Smooth muscle cell (in vitro differentiated cells): Measurements from ENCODE around the gene ALDH1A2. TPM values are rescaled to one million over a fixed set of nuclear protein-coding genes. Genes with fewer than 3 reads are reported as not detected.

ENCODE experiments used
- DNase-seq: peaks from one replicate; lab custom pipeline; 2025; ENCODE audit not compliant: unreplicated experiment; lab: John Stamatoyannopoulos, UW
- H2AFZ ChIP-seq: fragments of 200-600 bp; sonication (generic); 2 replicates; pipeline ENCODE4 v1.6.0; 2016; ENCODE audit warnings: antibody characterized with exemption, low read depth, mild to moderate bottlenecking
- H3F3A ChIP-seq: fragments of 200-600 bp; sonication (generic); 2 replicates; pipeline ENCODE4 v1.6.0; 2017; ENCODE audit warnings: antibody characterized with exemption, low read depth
- H3K27ac ChIP-seq: fragments of 200-600 bp; sonication (generic); 2 replicates; pipeline ENCODE4 v1.5.1; 2016; ENCODE audit warnings: low read depth, mild to moderate bottlenecking
- H3K27me3 ChIP-seq: fragments of 200-600 bp; sonication (generic); 2 replicates; pipeline ENCODE4 v1.6.1; 2016; ENCODE audit warnings: low read depth, mild to moderate bottlenecking
- H3K36me3 ChIP-seq: fragments of 200-600 bp; sonication (generic); 2 replicates; pipeline ENCODE4 v1.5.1; 2016; ENCODE audit warnings: low read depth
- H3K4me1 ChIP-seq: fragments of 200-600 bp; sonication (generic); 2 replicates; pipeline ENCODE4 v1.5.1; 2016; ENCODE audit warnings: low read depth
- H3K4me2 ChIP-seq: fragments of 200-600 bp; sonication (generic); 2 replicates; pipeline ENCODE4 v1.6.0; 2016; ENCODE audit warnings: mild to moderate bottlenecking
- H3K4me3 ChIP-seq: fragments of 200-600 bp; sonication (generic); 2 replicates; pipeline ENCODE4 v1.5.1; 2016; ENCODE audit warnings: mild to moderate bottlenecking
- H3K79me2 ChIP-seq: fragments of 200-600 bp; sonication (generic); 2 replicates; pipeline ENCODE4 v1.6.0; 2016; ENCODE audit warnings: low read depth, mild to moderate bottlenecking
- H3K9ac ChIP-seq: fragments of 200-600 bp; sonication (generic); 2 replicates; pipeline ENCODE4 v1.6.0; 2016; ENCODE audit warnings: low read depth
- H3K9me3 ChIP-seq: fragments of 200-600 bp; sonication (generic); replicated peaks from 2 replicates; pipeline ENCODE4 v1.5.1; 2016; ENCODE audit warnings: low read depth
- H4K20me1 ChIP-seq: fragments of 200-600 bp; sonication (generic); 2 replicates; pipeline ENCODE4 v1.6.0; 2016; ENCODE audit warnings: low read depth
- WGBS: methylation state at CpG from one replicate; pipeline ENCODE4 v1.1.7; 2016; ENCODE audit warnings: low lambda C conversion rate; 5-methylcytosine and 5-hydroxymethylcytosine counted together
- polyA plus RNA-seq: library from polyadenylated mRNA; unstranded; fragments of >200 nt; fragmentation: Nextera tagmentation; extraction: Ambion mirVana; gene quantifications from 2 replicates; pipeline ENCODE4 v1.2.1, GENCODE V29; 2016
- total RNA-seq: library from RNA; depleted of rRNA; stranded (reverse); fragments of >200 nt; gene quantifications from 2 replicates; pipeline ENCODE4 v1.2.3, GENCODE V29; 2014
- TF ChIP-seq, protein P1 (sequence below): fragments of 200-600 bp; sonication (generic); IDR thresholded peaks from 2 replicates; pipeline ENCODE4 v1.5.1; 2017; ENCODE audit warnings: borderline replicate concordance, mild to moderate bottlenecking, antibody characterized with exemption; ENCODE audit not compliant: insufficient read depth, poor library complexity, severe bottlenecking

ALDH1A2 gene
- total and polyA plus RNA-seq, 2 experiments from 2014 or later, result 0.49 to 2.9 TPM

DNA sequence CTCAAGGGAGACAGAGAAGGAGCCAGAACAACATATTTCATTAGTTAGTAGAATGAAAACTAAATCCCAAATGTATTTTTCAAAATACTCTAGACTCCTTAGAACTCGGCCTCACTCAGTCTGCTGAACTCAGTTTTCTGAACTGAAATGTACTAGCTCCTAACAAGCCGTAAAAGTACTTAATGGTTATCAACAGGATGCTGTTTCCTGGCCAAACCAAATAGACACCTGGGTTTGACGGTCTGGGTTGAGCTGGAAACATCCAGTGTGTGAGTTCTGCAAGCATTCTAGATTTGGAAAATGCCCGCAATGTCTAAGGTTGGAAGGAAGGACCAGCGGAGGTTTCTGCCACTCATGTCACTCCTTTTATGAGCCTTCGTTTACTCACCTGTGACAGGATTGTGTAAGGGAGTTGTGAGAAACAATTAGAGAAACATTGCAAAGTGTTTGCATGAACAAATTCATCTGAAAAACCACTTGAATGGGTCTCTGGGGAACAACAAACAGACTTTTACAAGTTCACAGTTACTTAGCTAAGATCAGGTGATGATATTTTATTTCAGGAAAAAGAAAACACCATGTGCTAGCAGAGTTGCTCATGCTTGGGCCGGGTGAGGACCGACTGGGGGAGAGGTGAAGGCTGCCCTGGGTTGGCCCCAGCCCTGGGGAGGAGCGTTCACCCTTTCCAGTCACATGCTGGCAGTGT is 151.0 kb downstream of the ALDH1A2 start:
- Histone ChIP-seq H3K79me2 (no peaks in the 10 kb centered on the region), H3K4me3 (no peak overlapping the region), H3K36me3 (no peaks in the 10 kb centered on the region), H3K27ac (no peak overlapping the region), H3K9ac (no peak overlapping the region), H3K4me2 (no peak overlapping the region), H4K20me1 (no peaks in the 10 kb centered on the region), H2AFZ (no peak overlapping the region), H3K4me1 (no peaks in the 10 kb centered on the region), H3F3A (no peaks in the 10 kb centered on the region), H3K9me3 (no peaks in the 10 kb centered on the region), H3K27me3 (no peaks in the 10 kb centered on the region)
- WGBS, result 94% methylated on average over 9 of the region's 9 CpGs
- no peak for DNase-seq
- TF ChIP-seq, protein P1, sequence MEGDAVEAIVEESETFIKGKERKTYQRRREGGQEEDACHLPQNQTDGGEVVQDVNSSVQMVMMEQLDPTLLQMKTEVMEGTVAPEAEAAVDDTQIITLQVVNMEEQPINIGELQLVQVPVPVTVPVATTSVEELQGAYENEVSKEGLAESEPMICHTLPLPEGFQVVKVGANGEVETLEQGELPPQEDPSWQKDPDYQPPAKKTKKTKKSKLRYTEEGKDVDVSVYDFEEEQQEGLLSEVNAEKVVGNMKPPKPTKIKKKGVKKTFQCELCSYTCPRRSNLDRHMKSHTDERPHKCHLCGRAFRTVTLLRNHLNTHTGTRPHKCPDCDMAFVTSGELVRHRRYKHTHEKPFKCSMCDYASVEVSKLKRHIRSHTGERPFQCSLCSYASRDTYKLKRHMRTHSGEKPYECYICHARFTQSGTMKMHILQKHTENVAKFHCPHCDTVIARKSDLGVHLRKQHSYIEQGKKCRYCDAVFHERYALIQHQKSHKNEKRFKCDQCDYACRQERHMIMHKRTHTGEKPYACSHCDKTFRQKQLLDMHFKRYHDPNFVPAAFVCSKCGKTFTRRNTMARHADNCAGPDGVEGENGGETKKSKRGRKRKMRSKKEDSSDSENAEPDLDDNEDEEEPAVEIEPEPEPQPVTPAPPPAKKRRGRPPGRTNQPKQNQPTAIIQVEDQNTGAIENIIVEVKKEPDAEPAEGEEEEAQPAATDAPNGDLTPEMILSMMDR, result no peak

- Histone ChIP-seq H3K27ac (no peak overlapping the region), H3F3A (no peaks in the 10 kb centered on the region), H3K36me3 (no peaks in the 10 kb centered on the region), H4K20me1 (no peaks in the 10 kb centered on the region), H3K27me3 (no peaks in the 10 kb centered on the region), H3K4me3 (no peak overlapping the region), H3K9ac (no peak overlapping the region), H3K9me3 (no peaks in the 10 kb centered on the region), H3K4me2 (no peak overlapping the region), H3K79me2 (no peaks in the 10 kb centered on the region), H3K4me1 (no peaks in the 10 kb centered on the region), H2AFZ (no peak overlapping the region)
- TF ChIP-seq, protein P1, result no peak
- no peak for DNase-seq
- WGBS, result 17% methylated on average over 1 of the region's 1 CpG
Observed at GRCh38 chr15:57911247-57911646, 154.3 kb downstream of the ALDH1A2 start.

GRCh38 chr15:57910672-57911071 is 154.8 kb downstream of the ALDH1A2 start:
- H4K20me1 ChIP-seq, result no peaks in the 10 kb centered on the region
- H3K4me1 ChIP-seq, result no peaks in the 10 kb centered on the region
- H3K27ac ChIP-seq, result no peak overlapping the region
- no peak overlapping the region for H3K9ac ChIP-seq
- H3F3A ChIP-seq, result no peaks in the 10 kb centered on the region
- TF ChIP-seq, protein P1, result no peak
- no peak overlapping the region for H3K4me3 ChIP-seq
- 99% methylated on average over 3 of the region's 3 CpGs for WGBS
- H2AFZ ChIP-seq, result no peak overlapping the region
- H3K27me3 ChIP-seq, result no peaks in the 10 kb centered on the region
- no peaks in the 10 kb centered on the region for H3K9me3 ChIP-seq
- H3K4me2 ChIP-seq, result no peak overlapping the region
- no peak for DNase-seq
- H3K79me2 ChIP-seq, result no peaks in the 10 kb centered on the region
- H3K36me3 ChIP-seq, result no peaks in the 10 kb centered on the region

DNA sequence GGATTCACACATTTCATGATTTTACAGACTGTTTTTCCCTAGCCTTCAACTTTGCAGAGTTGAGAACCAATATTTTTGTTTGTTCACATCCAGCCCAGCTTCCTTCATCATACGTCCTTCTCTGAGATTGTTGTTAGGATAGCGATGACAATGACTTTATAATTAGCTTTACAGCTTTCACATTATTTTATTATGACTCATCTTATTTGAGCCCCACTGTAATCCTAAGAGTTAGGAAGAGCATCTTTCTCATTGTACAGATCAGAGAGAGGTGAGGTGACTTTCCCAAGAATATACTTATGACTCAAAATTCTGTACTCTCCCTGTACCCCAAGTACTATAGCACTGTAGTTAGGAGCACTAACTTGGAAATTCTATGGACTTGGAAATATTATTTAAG is 156.1 kb downstream of the ALDH1A2 start:
- WGBS, result 73% methylated on average over 2 of the region's 2 CpGs
- TF ChIP-seq, protein P1, result no peak
- Histone ChIP-seq H3K4me1 (no peaks in the 10 kb centered on the region), H3K79me2 (no peaks in the 10 kb centered on the region), H3K4me2 (no peak overlapping the region), H3K36me3 (no peaks in the 10 kb centered on the region), H2AFZ (no peak overlapping the region), H3K9me3 (no peaks in the 10 kb centered on the region), H3K4me3 (no peak overlapping the region), H3K27ac (no peak overlapping the region), H3F3A (no peaks in the 10 kb centered on the region), H3K27me3 (no peaks in the 10 kb centered on the region), H3K9ac (no peak overlapping the region), H4K20me1 (no peaks in the 10 kb centered on the region)
- DNase-seq, result no peak
